ENCODE results near the gene FRZB.

- TF ChIP-seq CTCF (IDR thresholded peaks at IDR 0.05) = no peak
- no peak for TF ChIP-seq ZFX (IDR thresholded peaks at IDR 0.05; ENCODE audit: borderline replicate concordance)
Measured at GRCh38 chr2:182891611-182892010, 25.2 kb upstream of the FRZB start.

Measured in 22Rv1 (cell line).